Stomach smooth muscle (tissue), 2 donors: ENCODE measurements around the gene GLUL.

ENCODE experiments used
- H3K27ac ChIP-seq: one replicate; pipeline ENCODE4 v1.7.0; 2013; ENCODE audit warnings: mild to moderate bottlenecking, low read length, inconsistent platforms
- H3K27me3 ChIP-seq, 2 donors: one replicate each; pipeline ENCODE4 v1.7.0; 2013; ENCODE audit warnings: low read length in 2 of 2; ENCODE audit not compliant: insufficient read depth in 2 of 2, control insufficient read depth in 1 of 2
- H3K36me3 ChIP-seq, 2 donors: one replicate each; pipeline ENCODE4 v1.7.0; 2013; ENCODE audit warnings: low read length in 2 of 2; ENCODE audit not compliant: control insufficient read depth in 2 of 2, insufficient read depth in 2 of 2
- H3K4me1 ChIP-seq: one replicate; pipeline ENCODE4 v1.7.0; 2013; ENCODE audit warnings: low read length; ENCODE audit not compliant: control insufficient read depth, insufficient read depth
- H3K4me3 ChIP-seq, 2 donors: one replicate each; pipeline ENCODE4 v1.7.0; 2013; ENCODE audit warnings: low read length in 2 of 2
- H3K9ac ChIP-seq, 2 donors: one replicate each; pipeline ENCODE4 v1.7.0; 2013; ENCODE audit warnings: low read length in 2 of 2, mild to moderate bottlenecking in 1 of 2
- H3K9me3 ChIP-seq, 2 donors: one replicate each; pipeline ENCODE4 v1.7.0; 2013; ENCODE audit warnings: low read length in 2 of 2; ENCODE audit not compliant: control insufficient read depth in 2 of 2
- donor health status: healthy.
- donor health status: Pancreatic carcinoma.

The GLUL gene

DNA sequence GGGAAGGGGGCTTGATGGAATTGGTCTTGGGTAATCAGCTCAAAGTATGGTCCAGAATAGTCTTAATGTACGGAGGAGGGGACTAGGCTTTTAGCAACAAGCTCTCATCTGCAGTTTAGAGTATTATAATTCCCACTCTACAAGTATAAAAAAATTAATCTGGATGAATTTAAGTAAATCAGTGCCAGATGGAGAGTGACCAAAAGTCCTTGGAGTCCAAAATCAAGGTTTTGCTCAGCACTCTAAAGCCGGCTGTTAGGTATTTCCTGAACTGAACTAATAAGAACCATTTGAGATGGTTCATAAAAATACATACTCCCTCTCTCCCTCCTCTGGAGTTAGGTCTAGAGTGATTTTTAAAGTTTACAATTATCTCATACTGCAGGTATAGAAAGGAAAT, 23.7 kb downstream of the GLUL start:
- no peak overlapping the region for H3K9ac ChIP-seq
- H3K36me3 ChIP-seq = no peaks in the 10 kb centered on the region
- H3K27me3 ChIP-seq = no peaks in the 10 kb centered on the region
- no peak overlapping the region for H3K4me3 ChIP-seq
- no peak overlapping the region for H3K27ac ChIP-seq
- no peaks in the 10 kb centered on the region for H3K4me1 ChIP-seq
- H3K9me3 ChIP-seq = no peaks in the 10 kb centered on the region

- H3K27ac ChIP-seq = no peak overlapping the region
- H3K9ac ChIP-seq = no peak overlapping the region
- no peaks in the 10 kb centered on the region for H3K36me3 ChIP-seq
- H3K4me1 ChIP-seq = no peaks in the 10 kb centered on the region
- H3K9me3 ChIP-seq = no peaks in the 10 kb centered on the region
- H3K4me3 ChIP-seq = no peak overlapping the region
- H3K27me3 ChIP-seq = no peaks in the 10 kb centered on the region
Measured at GRCh38 chr1:182366596-182366995, 25.0 kb downstream of the GLUL start.

DNA sequence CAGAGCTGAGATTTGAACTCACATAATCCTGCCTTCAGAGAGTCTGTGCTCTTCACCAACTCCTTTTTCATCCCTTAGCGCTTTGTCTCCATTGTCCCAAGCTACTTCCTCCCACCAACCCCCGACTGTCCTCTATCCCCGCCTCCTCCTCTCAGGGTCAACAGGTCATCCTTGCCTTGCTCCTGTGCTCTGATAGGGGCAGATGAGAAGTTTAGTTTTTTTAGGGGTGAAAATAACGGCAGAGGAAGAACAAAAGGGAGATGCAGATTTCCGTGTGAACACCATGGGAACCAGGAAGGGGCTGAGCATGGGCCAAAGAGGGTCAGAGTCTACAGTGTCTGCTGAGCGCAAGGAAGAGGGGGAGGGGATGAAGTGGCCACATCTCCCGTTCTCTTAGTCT, 31.9 kb downstream of the GLUL start:
- H3K27me3 ChIP-seq = no peaks in the 10 kb centered on the region
- no peak overlapping the region for H3K9ac ChIP-seq

DNA sequence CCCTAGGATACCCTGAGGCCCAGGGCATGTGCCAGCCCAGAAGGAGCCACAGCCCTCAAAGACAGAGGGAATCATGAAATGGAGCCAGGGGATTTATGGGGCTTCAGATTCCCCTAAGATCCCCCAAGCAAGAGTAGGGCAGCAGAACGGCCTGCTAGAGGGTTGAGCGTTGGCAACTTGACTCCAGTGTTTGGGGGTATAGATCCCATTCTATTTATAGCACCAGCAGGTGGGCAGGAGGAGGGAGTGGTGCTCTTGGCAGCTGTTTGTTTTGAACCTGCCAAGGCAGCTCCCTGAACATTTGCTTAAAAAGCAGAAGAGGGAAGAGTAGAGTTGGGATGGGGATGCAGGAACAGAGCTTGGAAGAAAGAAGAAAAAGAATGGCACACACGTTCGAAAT, 33.7 kb downstream of the GLUL start:
- no peaks in the 10 kb centered on the region for H3K36me3 ChIP-seq
- H3K4me1 ChIP-seq = no peaks in the 10 kb centered on the region
- no peaks in the 10 kb centered on the region for H3K27me3 ChIP-seq
- H3K9me3 ChIP-seq = no peaks in the 10 kb centered on the region
- no peak overlapping the region for H3K27ac ChIP-seq
- H3K4me3 ChIP-seq = no peak overlapping the region
- H3K9ac ChIP-seq = no peak overlapping the region

More for the DNA sequence above, 31.9 kb downstream of the GLUL start:
- Histone ChIP-seq H3K36me3 (no peaks in the 10 kb centered on the region), H3K4me1 (no peaks in the 10 kb centered on the region), H3K9me3 (no peaks in the 10 kb centered on the region), H3K4me3 (no peak overlapping the region), H3K27ac (no peak overlapping the region)

DNA sequence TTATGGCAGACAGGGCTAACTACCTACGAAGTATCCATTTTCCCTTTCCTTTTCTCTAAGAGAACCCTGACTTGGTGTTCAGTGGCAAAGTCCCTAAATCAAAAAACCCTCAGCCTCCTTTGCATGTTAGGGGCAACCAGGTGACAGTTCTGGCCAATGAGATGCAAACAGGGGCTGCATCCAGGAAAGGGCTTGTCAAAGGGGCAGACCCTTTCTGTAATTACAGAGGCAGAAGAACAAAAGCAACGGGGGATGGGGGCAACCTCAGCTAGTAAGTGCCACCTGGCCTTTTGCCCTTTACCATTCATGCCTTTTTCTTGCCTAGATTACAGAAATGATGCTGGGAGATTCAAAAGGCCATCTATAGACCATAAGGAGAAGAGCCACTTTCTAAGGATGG, 34.4 kb downstream of the GLUL start:
- H3K27ac ChIP-seq = no peak overlapping the region

GRCh38 chr1:182355723-182356098, 35.9 kb downstream of the GLUL start:
- peaks cover 3% of the 10 kb centered on the region for H3K4me1 ChIP-seq
- no peak overlapping the region for H3K9ac ChIP-seq
- H3K36me3 ChIP-seq = no peaks in the 10 kb centered on the region
- H3K4me3 ChIP-seq = no peak overlapping the region
- no peaks in the 10 kb centered on the region for H3K9me3 ChIP-seq
- no peaks in the 10 kb centered on the region for H3K27me3 ChIP-seq
- H3K27ac ChIP-seq = no peak overlapping the region

More for the DNA sequence above, 34.4 kb downstream of the GLUL start:
- H3K36me3 ChIP-seq = no peaks in the 10 kb centered on the region
- no peak overlapping the region for H3K4me3 ChIP-seq
- no peaks in the 10 kb centered on the region for H3K4me1 ChIP-seq
- no peaks in the 10 kb centered on the region for H3K9me3 ChIP-seq
- no peak overlapping the region for H3K9ac ChIP-seq
- H3K27me3 ChIP-seq = no peaks in the 10 kb centered on the region

- no peaks in the 10 kb centered on the region for H3K9me3 ChIP-seq
- peaks cover 13% of the 10 kb centered on the region for H3K4me1 ChIP-seq
- H3K4me3 ChIP-seq = no peak overlapping the region
- no peaks in the 10 kb centered on the region for H3K27me3 ChIP-seq
- H3K27ac ChIP-seq = no peak overlapping the region
- H3K9ac ChIP-seq = no peak overlapping the region
- H3K36me3 ChIP-seq = no peaks in the 10 kb centered on the region
Measured at GRCh38 chr1:182351790-182352364, 39.7 kb downstream of the GLUL start.

GRCh38 chr1:182350839-182351238, 40.8 kb downstream of the GLUL start:
- no peak overlapping the region for H3K4me3 ChIP-seq
- no peak overlapping the region for H3K9ac ChIP-seq
- no peaks in the 10 kb centered on the region for H3K9me3 ChIP-seq
- H3K27me3 ChIP-seq = no peaks in the 10 kb centered on the region
- H3K4me1 ChIP-seq = peaks cover 13% of the 10 kb centered on the region
- no peak overlapping the region for H3K27ac ChIP-seq
- H3K36me3 ChIP-seq = no peaks in the 10 kb centered on the region

GRCh38 chr1:182348961-182349747, 42.4 kb downstream of the GLUL start:
- Histone ChIP-seq H3K27me3 (no peaks in the 10 kb centered on the region), H3K4me1 (peaks cover 13% of the 10 kb centered on the region), H3K9ac (no peak overlapping the region), H3K27ac (peak overlapping the region; percentile 49), H3K9me3 (no peaks in the 10 kb centered on the region), H3K36me3 (no peaks in the 10 kb centered on the region), H3K4me3 (no peak overlapping the region)

- no peak overlapping the region for H3K27ac ChIP-seq
- no peak overlapping the region for H3K4me3 ChIP-seq
Measured at GRCh38 chr1:182347019-182347418, 44.6 kb downstream of the GLUL start.

More at GRCh38 chr1:182347019-182347418, 44.6 kb downstream of the GLUL start:
- H3K9ac ChIP-seq = no peak overlapping the region
- H3K36me3 ChIP-seq = no peaks in the 10 kb centered on the region
- H3K27me3 ChIP-seq = no peaks in the 10 kb centered on the region
- no peaks in the 10 kb centered on the region for H3K9me3 ChIP-seq
- H3K4me1 ChIP-seq = peaks cover 13% of the 10 kb centered on the region
